Hematopoietic multipotent progenitor cell treated with erythropoietin and hydrocortisone succinate and interleukin-3 and kit ligand, for 8 days (in vitro differentiated cells): Measurements from ENCODE around the gene KRT10.
"Not testable (repeated sequence)": the region's sequence is repeated elsewhere in the genome, so short reads cannot be mapped to it uniquely, and the experiment has no call there.

Experiments used
- DNase-seq: peaks from one replicate; pipeline ENCODE4 v3.0.0-alpha.2; 2015

Gene KRT10

DNA sequence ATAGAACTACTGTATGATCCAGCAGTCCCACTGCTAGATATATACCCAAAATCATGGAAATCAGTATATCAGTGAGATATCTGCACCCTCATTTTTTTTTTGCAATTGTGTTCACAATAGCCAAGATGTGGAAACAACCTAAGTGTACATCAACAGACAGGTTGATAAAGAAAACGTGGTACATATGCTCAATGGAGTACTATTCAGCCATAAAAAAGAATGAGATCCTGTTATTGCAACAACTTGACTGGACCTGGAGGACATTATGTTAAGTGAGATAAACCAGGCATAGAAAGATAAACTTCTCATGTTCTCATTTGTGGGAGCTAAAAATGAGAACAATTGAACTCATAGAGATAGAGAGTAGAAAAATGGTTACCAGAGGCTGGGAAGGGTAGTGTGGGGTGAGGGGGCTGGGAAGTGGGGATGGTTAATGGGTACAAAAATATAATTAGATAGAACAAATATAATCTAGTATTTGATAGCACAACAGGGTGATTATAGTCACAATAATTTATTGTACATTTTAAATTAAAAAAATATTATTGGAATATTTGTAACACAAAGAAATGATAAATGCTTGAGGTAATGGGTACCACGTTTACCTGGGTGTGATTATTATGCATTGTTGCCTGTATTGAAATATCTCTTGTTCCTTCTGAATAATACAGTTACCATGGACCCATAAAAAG, 7.8 kb upstream of the KRT10 start:
- DNase-seq = no peak

DNA sequence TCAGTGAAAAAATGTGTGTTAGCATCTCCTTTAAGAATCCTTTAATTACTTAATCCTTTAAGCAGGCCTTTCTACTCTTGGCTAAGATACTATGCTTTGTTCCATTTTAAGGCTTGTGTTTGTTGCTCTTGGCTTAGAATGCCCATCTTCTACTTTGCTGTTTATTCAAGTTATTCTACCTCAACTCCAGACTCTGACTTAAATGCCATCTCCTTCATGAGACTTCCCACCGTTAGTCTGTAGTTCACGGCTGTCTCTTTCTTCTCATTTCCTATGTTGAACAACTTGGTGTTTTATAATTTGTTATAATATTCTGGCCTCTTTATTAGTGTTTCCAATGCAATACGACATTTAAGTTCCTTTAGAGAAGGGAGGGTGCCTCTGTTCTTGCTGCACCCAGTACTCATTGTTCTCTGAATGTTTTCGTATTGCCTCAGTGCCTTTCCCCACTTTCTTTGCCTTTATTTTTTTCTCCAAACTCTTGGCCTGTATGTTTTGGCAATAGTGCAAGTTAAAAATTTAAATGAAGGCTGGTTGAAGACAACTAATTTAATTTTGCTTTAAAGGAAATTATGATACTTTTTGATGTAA, 6.1 kb upstream of the KRT10 start:
- no peak for DNase-seq

DNA sequence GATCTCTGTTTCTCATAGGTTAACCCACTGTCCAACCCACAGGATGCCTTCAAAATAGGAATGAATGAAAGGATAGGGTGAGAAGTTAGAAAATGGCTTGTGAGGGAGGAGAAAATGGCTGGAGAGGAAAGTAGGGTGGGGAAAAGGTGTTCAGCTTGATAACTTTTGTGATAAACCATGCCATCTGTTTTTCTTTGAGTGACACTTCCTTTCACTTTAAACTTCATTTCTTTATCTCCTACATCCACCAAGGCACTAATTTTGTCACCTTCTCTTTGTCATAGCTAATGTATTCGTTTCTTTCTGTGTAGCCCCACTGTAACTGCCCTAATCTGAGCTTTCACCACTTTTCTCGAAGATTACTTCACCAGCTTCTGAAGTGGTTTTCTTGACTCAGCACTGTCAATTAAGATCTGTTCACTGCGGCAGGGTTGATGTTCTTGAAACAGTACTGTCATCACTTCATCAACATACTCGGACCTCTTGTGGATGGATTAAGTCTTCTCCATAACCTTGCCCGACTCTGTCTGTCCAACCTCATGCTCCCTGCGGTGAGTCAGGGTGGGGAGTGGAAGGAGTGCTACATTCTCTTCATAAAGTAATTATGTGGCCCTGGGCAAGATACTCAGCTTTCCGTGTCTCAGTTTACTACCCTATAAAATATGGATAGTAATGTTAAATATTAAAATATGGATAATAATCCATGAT, 5.5 kb upstream of the KRT10 start:
- DNase-seq = peak; percentile 62

DNA sequence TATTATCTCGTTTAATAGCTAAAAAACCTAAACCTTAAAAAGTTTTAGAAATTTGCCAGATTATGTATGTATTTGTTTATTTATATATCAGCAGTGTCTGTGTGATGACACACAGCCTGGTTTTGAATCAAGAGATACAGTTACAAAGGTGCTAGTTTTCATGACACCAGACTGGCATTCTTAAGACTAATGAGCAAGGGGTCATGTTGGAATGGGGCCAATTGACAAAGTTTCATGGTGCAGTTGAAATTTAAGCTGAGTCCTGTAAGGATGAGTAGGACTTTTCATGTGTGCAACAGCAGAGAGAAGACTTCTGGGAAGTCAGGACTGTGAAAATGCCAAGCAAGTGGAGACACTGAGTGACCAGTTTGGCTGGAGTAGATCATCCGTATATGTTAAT, 3.2 kb upstream of the KRT10 start:
- DNase-seq = no peak

DNA sequence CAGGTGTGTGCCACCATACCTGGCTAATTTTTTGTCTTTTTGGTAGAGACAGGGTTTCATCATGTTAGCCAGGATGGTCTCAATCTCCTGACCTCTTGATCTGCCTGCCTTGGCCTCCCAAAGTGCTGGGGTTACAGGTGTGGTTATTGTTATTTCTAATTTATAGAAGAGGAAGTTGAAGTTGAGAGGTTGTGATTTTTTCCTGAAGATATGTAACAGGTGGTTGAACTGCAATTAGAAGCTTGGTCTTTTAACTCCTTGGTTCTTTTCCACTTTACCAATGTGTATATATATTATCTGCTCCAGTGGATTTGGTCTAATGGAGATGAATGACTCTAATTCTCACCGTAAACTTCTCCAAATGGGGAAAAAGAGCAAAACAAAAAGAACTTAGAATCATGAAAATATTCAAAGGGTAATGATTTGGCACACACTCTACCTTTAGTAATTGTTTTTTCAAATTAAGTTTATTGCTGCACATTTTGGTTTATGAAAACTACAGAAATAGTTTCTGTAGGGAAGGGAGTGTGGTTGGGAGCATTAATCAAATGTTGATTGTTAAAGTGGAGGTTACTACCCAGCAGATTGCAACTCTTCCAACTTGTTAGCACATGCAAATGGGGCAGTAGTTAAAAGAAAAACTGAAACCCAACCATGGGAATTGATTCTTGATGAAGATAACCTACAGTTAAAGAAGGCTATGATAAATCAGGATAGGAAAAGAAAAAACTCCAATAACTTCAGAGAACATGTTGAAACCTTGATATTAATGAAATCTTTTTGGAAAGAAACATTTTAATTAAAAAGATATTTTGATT, 1.8 kb upstream of the KRT10 start:
- DNase-seq = no peak

DNA sequence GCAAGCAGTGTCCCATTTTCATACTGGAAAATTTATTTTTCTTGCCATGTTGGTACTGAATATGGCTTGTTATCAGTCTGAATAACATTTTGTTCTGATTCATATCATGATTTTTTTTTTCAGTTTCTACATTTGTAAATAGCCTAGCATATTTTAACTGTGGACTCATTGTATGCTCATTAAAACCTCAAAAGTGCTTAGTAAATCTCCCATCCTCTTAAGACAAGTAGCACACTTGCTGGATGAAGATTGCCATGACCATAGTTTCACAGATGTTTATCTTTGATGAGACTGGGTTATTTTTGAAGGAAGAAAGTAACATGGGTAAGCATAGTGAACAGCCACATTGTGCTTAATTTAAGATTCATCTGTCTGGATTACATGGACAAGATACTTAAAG, 878 bp downstream of the KRT10 start:
- DNase-seq = no peak

DNA sequence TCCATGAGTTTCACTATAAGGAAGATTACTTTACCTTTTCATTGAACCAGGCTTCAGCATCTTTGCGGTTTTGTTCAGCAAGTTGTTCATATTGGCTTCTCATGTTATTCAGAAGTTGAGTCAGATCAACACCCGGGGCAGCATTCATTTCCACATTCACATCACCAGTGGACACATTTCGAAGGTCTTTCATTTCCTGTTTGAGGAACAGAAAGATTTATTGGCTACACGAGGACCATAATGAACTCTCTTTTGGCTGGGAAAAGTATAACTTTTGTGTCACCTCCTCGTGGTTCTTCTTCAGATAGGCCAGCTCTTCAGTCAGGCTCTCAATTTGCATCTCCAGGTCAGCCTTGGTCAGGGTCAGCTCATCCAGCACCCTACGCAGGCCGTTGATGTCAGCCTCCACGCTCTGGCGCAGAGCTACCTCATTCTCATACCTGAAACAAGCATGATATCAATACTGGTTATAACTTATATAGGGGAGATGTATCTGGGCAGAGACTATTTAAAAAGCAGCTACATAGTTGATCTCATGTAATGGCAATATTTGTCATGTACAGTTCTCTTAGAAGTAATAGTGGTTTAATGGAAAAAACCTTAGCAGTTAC, 2.1 kb downstream of the KRT10 start:
- no peak for DNase-seq

DNA sequence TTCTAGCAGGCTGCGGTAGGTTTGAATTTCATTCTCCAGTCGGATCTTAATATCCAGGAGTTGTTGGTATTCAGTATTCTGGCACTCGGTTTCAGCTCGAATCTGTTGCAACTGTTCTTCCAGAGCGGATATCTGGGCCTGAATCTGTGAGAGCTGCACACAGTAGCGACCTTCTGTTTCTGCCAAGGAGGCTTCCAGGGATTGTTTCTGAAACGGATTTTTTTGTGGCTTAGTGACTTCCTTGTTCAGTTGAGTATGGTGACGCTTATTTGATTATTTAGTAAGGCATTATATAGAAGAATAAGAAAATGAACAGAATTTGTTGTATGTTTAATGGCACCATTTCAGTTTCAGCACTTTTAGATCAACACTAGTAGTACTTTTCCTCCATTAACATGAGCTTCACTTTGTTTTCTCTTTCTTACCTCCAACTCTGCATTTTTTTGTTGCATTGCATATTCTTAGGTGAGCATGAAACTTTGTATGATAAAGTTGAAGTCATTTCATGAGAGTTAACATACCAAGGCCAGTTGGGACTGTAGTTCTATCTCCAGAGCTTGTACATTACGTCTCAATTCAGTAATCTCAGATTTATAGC, 2.8 kb downstream of the KRT10 start:
- DNase-seq = peak; percentile 16

DNA sequence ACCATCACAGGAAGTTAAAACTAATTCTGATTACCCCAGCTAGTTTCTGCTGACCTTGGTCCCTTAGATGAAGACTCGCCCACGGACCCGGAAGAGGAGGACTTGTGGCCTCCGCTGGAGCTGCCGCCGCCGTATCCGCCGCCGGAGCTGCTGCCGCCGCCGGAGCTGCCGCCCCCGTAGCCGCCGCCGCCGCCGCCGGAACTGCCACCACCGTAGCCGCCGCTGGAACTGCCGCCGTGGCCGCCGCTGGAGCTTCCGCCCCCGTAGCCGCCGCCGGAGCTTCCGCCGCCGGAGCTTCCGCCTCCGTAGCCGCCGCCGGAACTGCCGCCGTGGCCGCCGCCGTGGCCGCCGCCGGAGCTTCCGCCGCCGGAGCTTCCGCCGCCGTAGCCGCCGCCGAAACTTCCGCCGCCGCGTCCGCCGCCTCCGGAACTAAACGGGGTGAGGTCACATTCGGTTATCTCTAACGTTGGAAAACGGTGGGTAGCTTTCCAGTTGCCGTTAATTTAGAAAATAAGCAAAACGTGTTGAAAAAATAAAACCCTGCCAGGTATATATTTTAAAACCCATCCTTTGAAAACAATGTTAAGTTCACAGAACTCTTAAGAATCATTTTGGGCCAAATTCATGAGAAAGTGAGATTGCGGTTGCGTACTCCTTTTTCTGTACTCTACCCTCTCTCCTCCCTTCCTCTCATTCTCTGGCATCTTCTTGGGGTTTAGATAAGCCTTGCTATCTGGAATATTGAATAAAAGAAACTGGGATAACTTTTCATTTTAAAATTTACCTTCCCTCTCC, 3.5 kb downstream of the KRT10 start:
- DNase-seq = peak; percentile 80

DNA sequence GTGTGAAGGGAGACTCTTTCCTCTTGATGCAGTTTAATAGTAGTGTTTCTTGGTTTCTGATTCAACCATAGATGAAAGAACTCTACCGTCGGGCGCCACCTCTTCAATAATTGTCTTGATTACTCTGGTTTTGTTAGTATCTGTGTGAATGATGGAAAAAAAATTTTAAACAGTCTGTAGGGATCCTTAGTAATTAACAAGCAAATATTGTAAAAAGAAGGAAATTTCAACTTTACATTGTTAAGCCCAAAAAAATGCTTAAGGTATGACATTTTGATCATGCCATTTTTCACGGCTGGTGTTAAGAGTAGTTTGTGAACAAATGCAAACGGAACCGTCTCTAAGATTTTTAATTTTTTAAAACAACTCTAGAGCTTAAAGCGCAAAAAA, 4.1 kb downstream of the KRT10 start:
- peak; percentile 29 for DNase-seq

DNA sequence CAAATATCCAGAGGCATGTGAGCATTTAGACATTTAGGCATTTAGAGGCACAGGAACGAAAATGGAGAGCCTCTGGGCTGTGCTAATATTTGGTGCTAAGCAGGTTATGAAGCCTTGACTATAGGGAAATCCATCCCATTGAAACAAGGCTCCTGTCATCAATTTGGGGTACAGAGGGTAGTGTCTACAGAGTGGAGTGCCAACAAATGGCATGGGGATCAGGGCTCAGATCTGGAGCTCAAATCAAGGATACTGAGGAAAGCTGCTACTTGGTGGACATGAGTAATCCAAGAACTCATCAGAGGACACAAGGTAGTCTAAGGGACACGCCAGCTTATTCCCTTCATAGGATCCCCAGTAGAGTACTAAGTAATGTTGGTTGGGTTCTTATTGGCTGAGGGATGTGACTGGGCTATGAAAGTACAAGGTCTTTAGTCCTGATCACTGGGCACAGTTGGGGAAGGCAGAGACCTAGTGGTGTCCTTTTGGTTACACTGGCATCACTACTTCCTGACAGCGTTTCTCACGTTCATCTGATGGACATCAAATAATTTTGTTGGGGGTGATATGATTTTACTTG, 5.2 kb downstream of the KRT10 start:
- no peak for DNase-seq

DNA sequence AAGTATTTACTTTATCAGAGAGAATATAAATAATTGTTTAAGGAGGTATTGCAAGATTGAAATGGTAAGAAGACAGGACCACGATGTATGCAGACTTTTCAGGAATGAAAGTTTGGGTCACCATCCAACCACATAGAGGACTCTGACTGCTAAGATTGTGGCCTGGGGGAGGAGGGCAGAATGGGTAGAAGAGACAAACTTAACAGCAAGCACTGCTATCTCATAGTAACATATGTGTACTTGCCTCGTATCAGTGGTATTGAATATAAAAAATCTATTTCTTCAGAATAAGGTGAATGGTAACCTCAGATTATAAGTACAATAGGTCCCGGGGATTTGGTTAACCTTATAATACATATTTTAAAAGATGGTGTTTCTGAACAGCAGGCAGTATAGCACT, 5.8 kb downstream of the KRT10 start:
- no peak for DNase-seq

DNA sequence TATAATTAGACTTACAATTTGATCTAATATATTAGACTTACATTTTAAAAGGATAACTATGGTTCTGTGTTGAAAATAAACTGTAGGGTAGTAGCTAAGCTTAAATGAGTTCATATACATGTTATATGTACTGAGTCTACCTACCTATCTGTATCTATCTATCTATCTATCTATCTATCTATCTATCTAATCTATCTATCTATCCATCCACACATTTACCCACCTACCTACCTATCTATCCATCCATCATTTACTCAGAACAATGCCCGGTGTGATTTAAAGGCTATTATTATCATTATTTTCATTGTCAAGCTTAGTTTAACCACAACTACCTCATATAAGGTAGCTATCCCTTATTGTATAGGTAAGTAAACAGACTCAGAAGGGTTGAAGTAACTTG, 7.0 kb downstream of the KRT10 start:
- no peak for DNase-seq

DNA sequence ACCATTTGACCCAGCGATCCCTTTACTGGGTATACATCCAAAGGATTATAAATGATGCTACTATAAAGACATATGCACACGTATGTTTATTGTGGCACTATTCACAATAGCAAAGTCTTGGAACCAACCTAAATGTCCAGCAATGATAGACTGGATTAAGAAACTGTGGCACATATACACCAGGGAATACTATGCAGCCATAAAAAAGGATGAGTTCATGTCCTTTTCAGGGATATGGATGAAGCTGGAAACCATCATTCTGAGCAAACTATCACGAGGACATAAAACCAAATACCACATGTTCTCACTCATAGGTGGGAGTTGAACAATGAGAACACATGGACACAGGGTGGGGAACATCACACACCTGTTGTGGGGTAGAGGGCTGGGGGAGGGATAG, 7.8 kb downstream of the KRT10 start:
- DNase-seq = not testable (repeated sequence)

DNA sequence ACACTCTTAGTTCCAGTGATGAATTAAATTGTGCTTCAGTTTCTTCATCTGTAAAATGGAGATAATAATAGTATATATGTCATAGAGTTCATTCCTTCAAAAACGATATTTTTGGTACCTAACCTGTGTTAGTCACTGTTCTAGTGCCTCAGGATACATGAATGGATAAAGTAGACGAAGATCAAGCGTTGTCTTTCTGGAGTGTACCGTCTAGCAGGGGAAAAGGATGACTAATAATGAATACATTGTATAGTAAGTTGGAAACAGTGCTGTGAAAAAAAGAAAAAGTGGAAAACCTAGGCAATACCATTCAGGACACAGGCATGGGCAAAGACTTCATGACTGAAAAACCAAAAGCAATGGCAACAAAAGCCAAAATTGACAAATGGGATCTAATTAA, 8.6 kb downstream of the KRT10 start:
- DNase-seq = no peak

DNA sequence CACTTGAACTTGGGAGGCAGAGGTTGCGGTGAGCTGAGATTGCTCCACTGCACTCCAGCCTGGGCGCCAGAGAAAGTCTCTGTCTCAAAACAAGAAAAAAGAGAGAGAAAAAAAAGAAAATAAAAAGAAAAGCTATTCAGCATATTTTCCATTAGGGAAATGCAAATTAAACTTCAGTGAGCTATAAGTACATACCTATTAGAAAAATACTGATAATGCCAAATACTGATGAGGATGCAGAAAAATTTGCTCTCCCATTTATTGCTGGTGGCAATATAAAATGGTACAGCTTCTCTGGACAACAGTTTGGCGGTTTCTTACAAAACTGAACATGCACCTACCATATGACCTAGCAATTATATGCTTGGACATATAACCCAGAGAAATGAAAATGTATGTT, 9.8 kb downstream of the KRT10 start:
- no peak for DNase-seq

DNA sequence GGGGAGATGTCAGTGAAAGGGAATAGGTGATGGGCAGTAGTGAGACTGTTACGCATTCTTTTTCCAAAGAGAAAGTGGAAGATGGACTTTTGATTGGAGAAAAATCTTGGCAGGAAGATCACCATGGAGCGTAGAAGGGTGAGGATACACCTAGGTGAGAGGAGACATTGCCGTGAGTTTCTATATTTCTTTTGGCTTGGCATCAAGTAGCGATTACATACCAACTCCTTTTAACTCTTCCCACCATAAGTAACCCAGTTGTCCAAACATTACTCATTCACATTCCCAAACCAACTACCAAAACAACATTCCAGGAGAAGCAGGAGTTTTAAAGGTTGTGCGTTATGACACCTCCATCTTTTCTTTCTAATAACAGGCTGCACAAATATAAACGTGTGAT, 11.9 kb downstream of the KRT10 start:
- DNase-seq = no peak

DNA sequence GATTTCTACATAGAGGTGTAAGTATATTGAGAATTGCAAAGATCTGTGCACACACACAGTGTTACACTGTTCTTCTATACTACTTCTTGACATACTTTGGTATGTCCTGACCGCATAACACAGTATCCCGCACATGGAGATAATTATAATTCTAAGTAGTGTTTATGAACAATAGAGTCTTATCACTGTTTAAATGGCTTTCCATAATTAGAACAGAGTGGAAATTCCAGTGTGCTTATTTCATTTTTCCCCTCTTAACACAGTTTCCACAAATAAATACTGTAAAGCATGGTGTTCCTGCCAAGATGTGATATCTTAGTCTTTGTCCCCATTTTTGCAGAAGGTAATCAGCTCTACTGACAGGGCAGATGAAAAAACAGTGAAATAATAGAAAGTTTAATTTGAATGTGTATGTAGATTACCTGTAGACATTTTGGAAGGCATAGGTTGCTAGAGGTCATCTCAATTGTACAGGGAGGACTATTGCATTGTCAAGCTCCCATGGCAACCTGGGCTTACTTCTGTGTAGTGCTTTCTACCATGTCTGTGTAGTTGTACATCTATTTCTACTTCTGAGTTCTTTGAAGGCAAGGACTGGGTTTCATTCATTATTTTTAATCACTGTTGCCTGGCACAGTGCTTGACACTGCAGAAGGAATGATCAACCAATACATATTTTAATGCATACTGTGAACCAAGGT, 12.5 kb downstream of the KRT10 start:
- no peak for DNase-seq

DNA sequence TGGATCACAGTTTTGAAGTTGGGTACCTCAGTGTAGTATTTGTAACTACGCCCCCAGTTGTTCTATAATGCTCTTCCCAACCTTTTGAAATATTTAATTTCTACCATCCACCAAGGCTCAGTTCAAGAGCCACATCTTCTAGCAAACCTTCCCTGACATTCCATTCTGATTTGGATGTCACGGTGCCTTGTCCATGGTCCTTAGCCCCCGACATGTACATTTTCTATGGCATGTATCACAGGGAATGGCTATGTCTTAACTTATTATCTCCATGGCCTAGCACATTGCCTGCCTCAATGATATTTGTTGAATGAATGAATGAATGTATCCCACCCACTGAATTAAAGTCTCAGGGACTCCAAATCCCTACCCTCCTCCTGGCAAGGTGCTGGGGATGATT, 16.3 kb downstream of the KRT10 start:
- DNase-seq = no peak

DNA sequence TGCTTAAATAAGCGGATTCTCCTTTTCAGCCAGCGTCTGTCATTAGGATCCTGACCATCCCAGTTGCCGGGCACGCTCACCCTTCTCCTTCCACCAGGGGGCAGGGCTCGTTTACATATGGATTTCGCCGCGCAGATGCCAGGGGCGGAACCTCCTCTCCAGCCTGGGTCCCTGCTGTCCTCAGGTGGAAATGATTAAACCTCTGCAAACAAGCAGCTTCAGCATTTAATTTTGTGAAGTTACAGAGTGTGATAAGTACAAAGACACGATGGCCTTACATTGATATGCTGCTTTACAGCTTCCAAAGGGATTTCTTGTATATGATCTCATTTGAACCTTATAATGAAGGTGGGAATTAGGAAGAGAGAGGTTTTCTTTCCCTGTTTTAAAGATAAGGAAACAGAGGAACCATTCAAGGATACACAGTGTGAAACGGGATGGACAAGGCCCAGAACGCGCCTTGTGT, 18.8 kb downstream of the KRT10 start:
- DNase-seq = peak; percentile 72

DNA sequence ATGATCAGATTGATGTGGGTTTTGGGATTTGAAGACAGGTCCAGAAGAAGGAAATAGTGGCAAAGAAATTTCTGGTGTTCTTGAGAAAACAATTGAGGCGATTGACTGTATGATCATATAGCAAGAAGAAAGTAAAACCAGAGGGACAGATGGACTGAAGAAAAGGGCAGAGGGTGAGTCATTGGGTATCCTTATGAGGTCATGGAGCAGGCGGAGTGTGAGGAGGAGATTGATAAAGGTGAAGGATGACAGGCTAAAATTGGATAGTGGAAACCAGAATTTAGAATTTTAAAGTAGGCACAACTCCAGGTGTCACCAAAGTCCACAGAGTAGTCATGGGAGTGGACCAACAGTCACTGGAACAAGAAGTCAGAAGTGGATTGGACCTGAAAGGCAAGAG, 21.3 kb downstream of the KRT10 start:
- no peak for DNase-seq
